Ecto neural progenitor cell (in vitro differentiated cells): ENCODE data around the gene IL1RAPL2.
"Not testable (repeated sequence)": the region's sequence is repeated elsewhere in the genome, so short reads cannot be mapped to it uniquely, and the experiment has no call there.

ENCODE experiments used
- DNase-seq: peaks from one replicate; pipeline ENCODE4 v3.0.0-alpha.2; 2018; ENCODE audit warnings: low spot score

IL1RAPL2 gene

GRCh38 chrX:104670051-104670450 lies 104.1 kb downstream of the IL1RAPL2 start:
- no peak for DNase-seq

- not testable (repeated sequence) for DNase-seq
Observed at GRCh38 chrX:104677517-104677916, 111.5 kb downstream of the IL1RAPL2 start.

- no peak for DNase-seq
Observed at GRCh38 chrX:104679175-104679574, 113.2 kb downstream of the IL1RAPL2 start.

GRCh38 chrX:104681214-104681613 lies 115.2 kb downstream of the IL1RAPL2 start:
- no peak for DNase-seq

GRCh38 chrX:104684077-104684476 lies 118.1 kb downstream of the IL1RAPL2 start:
- DNase-seq = no peak

- DNase-seq = no peak
Observed at GRCh38 chrX:104695593-104695992, 129.6 kb downstream of the IL1RAPL2 start.

- no peak for DNase-seq
Observed at GRCh38 chrX:104696667-104697066, 130.7 kb downstream of the IL1RAPL2 start.

- DNase-seq = no peak
Observed at GRCh38 chrX:104697294-104697693, 131.3 kb downstream of the IL1RAPL2 start.

GRCh38 chrX:104707042-104707441 lies 141.0 kb downstream of the IL1RAPL2 start:
- no peak for DNase-seq

- no peak for DNase-seq
Observed at GRCh38 chrX:104707572-104707971, 141.6 kb downstream of the IL1RAPL2 start.

- no peak for DNase-seq
Observed at GRCh38 chrX:104712515-104712914, 146.5 kb downstream of the IL1RAPL2 start.

GRCh38 chrX:104721854-104722253 lies 155.9 kb downstream of the IL1RAPL2 start:
- no peak for DNase-seq

- DNase-seq = no peak
Observed at GRCh38 chrX:104728456-104728855, 162.5 kb downstream of the IL1RAPL2 start.

GRCh38 chrX:104742355-104742754 lies 176.4 kb downstream of the IL1RAPL2 start:
- no peak for DNase-seq

GRCh38 chrX:104745152-104745551 lies 179.2 kb downstream of the IL1RAPL2 start:
- no peak for DNase-seq

GRCh38 chrX:104749951-104750610 lies 184.1 kb downstream of the IL1RAPL2 start:
- no peak for DNase-seq

- no peak for DNase-seq
Observed at GRCh38 chrX:104762641-104763040, 196.6 kb downstream of the IL1RAPL2 start.

- DNase-seq = no peak
Observed at GRCh38 chrX:104789784-104790183, 223.8 kb downstream of the IL1RAPL2 start.

- no peak for DNase-seq
Observed at GRCh38 chrX:104795804-104796203, 229.8 kb downstream of the IL1RAPL2 start.

GRCh38 chrX:104803219-104803618 lies 237.2 kb downstream of the IL1RAPL2 start:
- no peak for DNase-seq

- no peak for DNase-seq
Observed at GRCh38 chrX:104806346-104806745, 240.3 kb downstream of the IL1RAPL2 start.

GRCh38 chrX:104833401-104833800 lies 267.4 kb downstream of the IL1RAPL2 start:
- no peak for DNase-seq

- DNase-seq = no peak
Observed at GRCh38 chrX:104842646-104843045, 276.6 kb downstream of the IL1RAPL2 start.

GRCh38 chrX:104852241-104852640 lies 286.2 kb downstream of the IL1RAPL2 start:
- no peak for DNase-seq
